Smooth muscle cell (in vitro differentiated cells): ENCODE measurements around the gene OLFM3. TPM values are rescaled to one million over a fixed set of nuclear protein-coding genes. Genes with fewer than 3 reads are reported as not detected.

Experiments used
- DNase-seq: peaks from one replicate; lab custom pipeline; 2025; ENCODE audit not compliant: unreplicated experiment; lab: John Stamatoyannopoulos, UW
- H2AFZ ChIP-seq: fragments of 200-600 bp; sonication (generic); 2 replicates; pipeline ENCODE4 v1.6.0; 2016; ENCODE audit warnings: antibody characterized with exemption, low read depth, mild to moderate bottlenecking
- H3F3A ChIP-seq: fragments of 200-600 bp; sonication (generic); 2 replicates; pipeline ENCODE4 v1.6.0; 2017; ENCODE audit warnings: antibody characterized with exemption, low read depth
- H3K27ac ChIP-seq: fragments of 200-600 bp; sonication (generic); 2 replicates; pipeline ENCODE4 v1.5.1; 2016; ENCODE audit warnings: low read depth, mild to moderate bottlenecking
- H3K27me3 ChIP-seq: fragments of 200-600 bp; sonication (generic); 2 replicates; pipeline ENCODE4 v1.6.1; 2016; ENCODE audit warnings: low read depth, mild to moderate bottlenecking
- H3K36me3 ChIP-seq: fragments of 200-600 bp; sonication (generic); 2 replicates; pipeline ENCODE4 v1.5.1; 2016; ENCODE audit warnings: low read depth
- H3K4me1 ChIP-seq: fragments of 200-600 bp; sonication (generic); 2 replicates; pipeline ENCODE4 v1.5.1; 2016; ENCODE audit warnings: low read depth
- H3K4me2 ChIP-seq: fragments of 200-600 bp; sonication (generic); 2 replicates; pipeline ENCODE4 v1.6.0; 2016; ENCODE audit warnings: mild to moderate bottlenecking
- H3K4me3 ChIP-seq: fragments of 200-600 bp; sonication (generic); 2 replicates; pipeline ENCODE4 v1.5.1; 2016; ENCODE audit warnings: mild to moderate bottlenecking
- H3K79me2 ChIP-seq: fragments of 200-600 bp; sonication (generic); 2 replicates; pipeline ENCODE4 v1.6.0; 2016; ENCODE audit warnings: low read depth, mild to moderate bottlenecking
- H3K9ac ChIP-seq: fragments of 200-600 bp; sonication (generic); 2 replicates; pipeline ENCODE4 v1.6.0; 2016; ENCODE audit warnings: low read depth
- H3K9me3 ChIP-seq: fragments of 200-600 bp; sonication (generic); replicated peaks from 2 replicates; pipeline ENCODE4 v1.5.1; 2016; ENCODE audit warnings: low read depth
- H4K20me1 ChIP-seq: fragments of 200-600 bp; sonication (generic); 2 replicates; pipeline ENCODE4 v1.6.0; 2016; ENCODE audit warnings: low read depth
- CTCF ChIP-seq: fragments of 200-600 bp; sonication (generic); IDR thresholded peaks from 2 replicates; pipeline ENCODE4 v1.5.1; 2017; ENCODE audit warnings: borderline replicate concordance, mild to moderate bottlenecking, antibody characterized with exemption; ENCODE audit not compliant: insufficient read depth, poor library complexity, severe bottlenecking
- WGBS: methylation state at CpG from one replicate; pipeline ENCODE4 v1.1.7; 2016; ENCODE audit warnings: low lambda C conversion rate; 5-methylcytosine and 5-hydroxymethylcytosine counted together
- polyA plus RNA-seq: library from polyadenylated mRNA; unstranded; fragments of >200 nt; fragmentation: Nextera tagmentation; extraction: Ambion mirVana; gene quantifications from 2 replicates; pipeline ENCODE4 v1.2.1, GENCODE V29; 2016
- total RNA-seq: library from RNA; depleted of rRNA; stranded (reverse); fragments of >200 nt; gene quantifications from 2 replicates; pipeline ENCODE4 v1.2.3, GENCODE V29; 2014

Gene OLFM3
- total and polyA plus RNA-seq, 2 experiments from 2014 or later: 0.22 to 0.35 TPM

GRCh38 chr1:101843160-101843559, 153.6 kb downstream of the OLFM3 start:
- no peaks in the 10 kb centered on the region for H3K36me3 ChIP-seq
- no peaks in the 10 kb centered on the region for H3F3A ChIP-seq
- no peak for DNase-seq
- no peak overlapping the region for H3K27ac ChIP-seq
- peaks cover 22% of the 10 kb centered on the region for H3K4me1 ChIP-seq
- no peak overlapping the region for H2AFZ ChIP-seq
- no peak overlapping the region for H3K4me2 ChIP-seq
- no peak overlapping the region for H3K9ac ChIP-seq
- H3K9me3 ChIP-seq: no peaks in the 10 kb centered on the region
- 40% methylated on average over 5 of the region's 5 CpGs for WGBS
- no peaks in the 10 kb centered on the region for H4K20me1 ChIP-seq
- no peaks in the 10 kb centered on the region for H3K79me2 ChIP-seq
- H3K4me3 ChIP-seq: no peak overlapping the region
- H3K27me3 ChIP-seq: no peaks in the 10 kb centered on the region
- no peak for TF ChIP-seq CTCF

- no peaks in the 10 kb centered on the region for H3F3A ChIP-seq
- no peak for TF ChIP-seq CTCF
- no peaks in the 10 kb centered on the region for H3K27me3 ChIP-seq
- 90% methylated on average over 4 of the region's 4 CpGs for WGBS
- H3K4me1 ChIP-seq: peaks cover 13% of the 10 kb centered on the region
- no peak overlapping the region for H3K27ac ChIP-seq
- DNase-seq: no peak
- no peak overlapping the region for H3K9ac ChIP-seq
- no peak overlapping the region for H3K4me2 ChIP-seq
- H3K4me3 ChIP-seq: no peak overlapping the region
- no peaks in the 10 kb centered on the region for H4K20me1 ChIP-seq
- no peak overlapping the region for H2AFZ ChIP-seq
- H3K79me2 ChIP-seq: no peaks in the 10 kb centered on the region
- no peaks in the 10 kb centered on the region for H3K36me3 ChIP-seq
- H3K9me3 ChIP-seq: no peaks in the 10 kb centered on the region
Observed at GRCh38 chr1:101841824-101842223, 154.9 kb downstream of the OLFM3 start.

GRCh38 chr1:101835988-101836387, 160.7 kb downstream of the OLFM3 start:
- H3K36me3 ChIP-seq: no peaks in the 10 kb centered on the region
- no peaks in the 10 kb centered on the region for H3K4me1 ChIP-seq
- H2AFZ ChIP-seq: no peak overlapping the region
- DNase-seq: no peak
- H3K4me2 ChIP-seq: no peak overlapping the region
- no peak for TF ChIP-seq CTCF
- H4K20me1 ChIP-seq: no peaks in the 10 kb centered on the region
- H3K27ac ChIP-seq: no peak overlapping the region
- no peak overlapping the region for H3K4me3 ChIP-seq
- H3K27me3 ChIP-seq: no peaks in the 10 kb centered on the region
- H3K9ac ChIP-seq: no peak overlapping the region
- H3F3A ChIP-seq: no peaks in the 10 kb centered on the region
- 76% methylated on average over 2 of the region's 2 CpGs for WGBS
- no peaks in the 10 kb centered on the region for H3K9me3 ChIP-seq
- no peaks in the 10 kb centered on the region for H3K79me2 ChIP-seq

GRCh38 chr1:101833312-101833711, 163.4 kb downstream of the OLFM3 start:
- no peak for DNase-seq
- WGBS: 59% methylated on average over 4 of the region's 4 CpGs

More at GRCh38 chr1:101833312-101833711, 163.4 kb downstream of the OLFM3 start:
- Histone ChIP-seq H3K79me2 (no peaks in the 10 kb centered on the region), H3K36me3 (no peaks in the 10 kb centered on the region), H3K9ac (no peak overlapping the region), H4K20me1 (no peaks in the 10 kb centered on the region), H2AFZ (no peak overlapping the region), H3K4me3 (no peak overlapping the region), H3K4me2 (no peak overlapping the region), H3K27ac (no peak overlapping the region), H3F3A (no peaks in the 10 kb centered on the region), H3K4me1 (no peaks in the 10 kb centered on the region), H3K9me3 (no peaks in the 10 kb centered on the region), H3K27me3 (no peaks in the 10 kb centered on the region)
- TF ChIP-seq CTCF: no peak
